ENCODE data around the gene PARD3.

- TF ChIP-seq ATF3 (IDR thresholded peaks at IDR 0.05) (no peak), ZNF274 (IDR thresholded peaks at IDR 0.05; ENCODE audit: low read depth, low read length) (no peak)
Observed at GRCh38 chr10:34728361-34728760, 86.7 kb downstream of the PARD3 start.

All from HCT116 (cell line).